ENCODE data around the gene DNASE2B.

Gene DNASE2B

DNA sequence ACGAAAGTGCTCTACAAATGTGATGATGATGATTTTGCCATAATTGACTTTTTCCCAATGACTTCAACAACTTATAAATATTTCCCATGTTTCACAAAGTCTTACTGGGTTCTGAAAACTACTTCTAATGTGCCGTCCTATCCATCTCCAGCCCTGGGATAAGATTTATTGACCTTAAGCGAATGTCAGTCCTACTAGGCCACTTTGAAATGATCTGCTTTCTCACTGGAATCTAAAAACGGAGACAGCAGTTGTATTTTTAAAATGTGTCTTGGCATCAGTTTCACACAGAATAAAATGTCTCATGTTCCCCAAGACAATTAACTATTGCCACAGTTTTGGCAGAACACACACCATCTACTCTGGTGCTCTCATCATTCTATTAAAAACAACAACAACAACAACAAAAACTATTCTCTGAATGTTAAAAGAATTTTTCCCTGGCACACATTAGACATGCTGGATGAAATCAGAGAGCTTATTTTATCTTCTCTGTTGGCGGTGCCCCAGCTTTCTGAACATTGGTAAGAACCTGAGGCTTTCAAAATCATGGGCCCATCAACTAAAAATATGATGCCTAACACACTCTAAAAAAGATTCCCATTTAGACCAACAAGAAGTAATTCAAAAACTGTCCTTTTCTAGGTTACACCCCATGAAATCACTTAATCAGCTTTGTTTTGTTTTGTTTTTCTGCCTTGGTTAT, 23.1 kb upstream of the DNASE2B start:
- DNase-seq (ENCODE audit: low spot score) = peak; percentile 30

- no peak for DNase-seq (ENCODE audit: low spot score)
Measured at GRCh38 chr1:84376000-84376910, 22.0 kb upstream of the DNASE2B start.

DNA sequence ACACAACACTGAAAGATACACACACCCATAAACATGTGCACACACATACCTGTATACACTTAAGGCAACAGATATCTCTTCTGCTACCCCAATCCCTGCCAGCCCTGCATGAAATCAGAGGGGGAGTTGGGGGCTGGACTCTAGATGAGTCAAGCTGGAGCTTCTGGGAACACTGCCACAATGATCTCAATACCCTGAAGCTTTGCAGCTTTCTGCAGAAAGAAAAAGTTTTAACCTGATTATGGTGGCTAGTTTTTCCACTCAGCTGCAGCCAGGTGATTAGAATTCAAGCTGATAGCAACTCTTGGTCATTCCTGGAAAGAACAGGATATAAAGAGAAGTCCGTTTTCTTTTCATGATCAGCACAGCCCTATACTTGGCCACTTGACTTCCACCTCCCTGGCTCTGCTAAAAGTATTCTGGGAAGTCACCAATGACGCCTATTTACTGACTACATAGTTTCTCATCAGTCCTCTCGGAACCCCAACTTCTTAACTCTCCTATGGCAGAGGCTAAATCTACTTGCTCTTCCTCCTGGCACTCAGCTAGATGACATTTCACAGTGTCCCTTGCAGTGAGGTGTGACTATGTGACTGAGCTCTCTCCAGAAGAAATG, 20.7 kb upstream of the DNASE2B start:
- DNase-seq (ENCODE audit: low spot score) = peak; percentile 70

- DNase-seq (ENCODE audit: low spot score) = peak; percentile 28
Measured at GRCh38 chr1:84379138-84379916, 19.0 kb upstream of the DNASE2B start.

- DNase-seq (ENCODE audit: low spot score) = no peak
Measured at GRCh38 chr1:84379917-84380180, 18.4 kb upstream of the DNASE2B start.

DNA sequence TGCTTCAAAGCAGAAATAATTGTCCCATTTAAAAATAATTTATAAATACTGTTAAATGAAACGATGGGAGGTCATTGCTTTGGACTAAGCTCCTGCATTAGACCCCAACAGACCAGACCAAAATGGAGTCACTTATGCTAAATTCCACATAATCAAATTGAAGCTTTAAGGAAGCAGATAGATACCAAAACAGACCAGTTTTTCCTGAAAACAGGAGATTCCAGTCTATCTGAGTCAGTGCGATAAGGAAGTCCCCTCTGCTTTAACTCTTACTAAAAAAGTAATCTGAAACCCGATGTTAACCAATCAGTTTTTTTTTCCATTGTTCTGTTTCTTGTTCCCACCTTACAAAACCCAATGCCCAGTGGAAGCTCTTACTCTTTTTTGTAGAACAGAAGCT, 16.2 kb upstream of the DNASE2B start:
- DNase-seq (ENCODE audit: low spot score) = no peak

- DNase-seq (ENCODE audit: low spot score) = no peak
Measured at GRCh38 chr1:84385347-84385746, 12.9 kb upstream of the DNASE2B start.

DNA sequence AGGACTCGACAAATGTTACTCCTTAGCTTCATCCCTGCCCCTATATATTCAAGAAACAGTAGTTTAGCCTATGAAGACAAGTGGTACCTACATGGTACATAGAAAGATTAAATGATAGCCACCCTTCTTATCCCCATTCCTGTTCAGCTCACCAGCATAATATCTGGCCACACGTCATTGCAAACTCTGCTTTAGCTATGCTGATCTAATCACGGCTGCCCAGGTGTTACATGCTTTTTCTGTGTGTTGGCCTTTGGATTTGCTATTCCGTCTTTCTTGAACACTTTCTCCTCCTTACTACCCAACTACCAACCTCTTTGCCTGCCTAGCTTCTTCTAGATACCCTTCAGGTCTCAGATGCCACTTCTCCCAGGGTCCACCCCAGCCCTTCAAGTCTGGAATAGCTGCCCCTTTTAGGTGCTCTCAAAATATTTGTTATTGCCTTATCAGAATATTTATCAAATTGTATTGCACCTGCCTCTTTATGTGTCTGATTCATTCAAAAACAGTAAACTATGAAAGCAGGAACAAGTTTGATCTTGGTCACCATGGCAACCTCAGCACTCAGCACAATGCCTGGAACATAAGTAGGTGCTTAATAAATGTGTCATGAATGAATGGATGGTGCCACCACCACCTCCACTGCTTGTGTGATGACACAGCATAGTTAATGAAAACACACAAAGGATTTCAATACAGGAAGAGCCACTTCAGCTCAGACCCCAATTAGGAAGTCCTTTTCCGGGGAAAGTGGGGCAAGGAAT, 11.4 kb upstream of the DNASE2B start:
- DNase-seq (ENCODE audit: low spot score) = no peak

DNA sequence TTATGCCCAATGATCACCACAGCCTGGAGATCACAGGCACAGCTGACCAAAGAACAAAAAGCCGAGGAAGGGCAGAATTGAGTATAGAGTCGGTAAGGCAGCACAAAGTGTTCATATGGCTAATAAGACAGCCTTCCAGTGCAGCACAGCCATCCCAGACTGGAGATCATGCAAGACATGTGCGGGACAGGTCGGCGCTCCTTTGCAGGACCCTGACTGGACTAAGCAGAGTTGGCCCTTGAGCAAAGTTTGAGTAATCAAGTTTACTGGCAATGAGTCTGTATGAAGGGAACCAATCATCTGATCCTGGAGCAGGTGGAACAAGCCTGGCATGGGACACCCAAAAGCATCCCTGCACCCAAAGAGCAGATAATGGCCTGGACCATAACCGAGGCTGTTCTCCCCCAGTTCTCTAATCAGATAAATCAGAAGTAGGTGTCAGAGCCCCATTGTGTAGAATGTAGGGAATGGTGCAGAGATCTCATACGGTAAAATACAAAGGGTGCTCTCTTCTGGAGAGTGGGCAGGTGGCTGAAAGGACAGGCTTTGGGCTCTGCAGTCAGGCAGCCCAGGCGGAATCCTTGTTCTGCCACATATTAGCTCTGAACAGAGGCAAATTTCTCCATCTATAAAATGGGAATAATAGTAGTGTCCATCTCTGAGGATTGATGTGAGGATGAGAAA, 10.7 kb upstream of the DNASE2B start:
- DNase-seq (ENCODE audit: low spot score) = peak; percentile 14

DNA sequence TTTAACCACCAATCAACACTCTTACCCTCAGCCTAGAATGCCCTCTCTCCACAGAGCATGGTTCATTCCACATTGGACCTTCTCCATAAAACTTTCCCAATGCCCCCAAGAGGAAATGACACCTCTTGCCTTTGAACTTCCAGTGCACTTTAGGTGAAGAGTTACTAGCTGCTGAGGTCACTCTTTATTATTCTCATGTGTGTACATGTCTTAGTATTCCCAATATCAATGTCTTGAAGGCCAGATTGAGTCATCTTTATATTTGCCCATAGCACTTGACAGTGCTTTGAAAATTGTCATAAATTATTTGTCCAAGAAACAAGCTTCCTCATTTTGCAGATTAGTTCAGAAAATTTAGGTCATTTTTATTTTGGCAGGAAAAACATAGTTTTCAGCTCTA, 8.1 kb upstream of the DNASE2B start:
- no peak for DNase-seq (ENCODE audit: low spot score)

- no peak for DNase-seq (ENCODE audit: low spot score)
Measured at GRCh38 chr1:84401156-84401555, 2.9 kb downstream of the DNASE2B start.

DNA sequence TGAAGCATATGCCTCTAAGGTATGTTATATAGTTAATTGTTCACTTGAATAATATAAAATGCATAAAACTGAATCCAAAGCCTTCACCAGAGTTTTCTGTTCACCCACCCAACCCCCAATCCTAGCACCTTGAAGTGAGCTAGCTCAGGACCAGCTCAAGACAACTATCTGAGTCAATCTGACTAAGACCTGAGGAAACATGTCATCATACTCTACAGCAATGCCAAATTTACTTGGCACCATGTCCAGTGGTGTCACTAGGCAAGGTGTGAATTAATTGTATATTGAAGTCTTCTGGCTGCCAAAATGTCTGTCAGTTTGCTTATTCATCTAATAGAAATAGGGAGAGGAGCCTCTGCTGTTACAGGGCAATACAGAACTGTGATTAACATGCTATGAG, 3.8 kb downstream of the DNASE2B start:
- peak; percentile 22 for DNase-seq (ENCODE audit: low spot score)

DNA sequence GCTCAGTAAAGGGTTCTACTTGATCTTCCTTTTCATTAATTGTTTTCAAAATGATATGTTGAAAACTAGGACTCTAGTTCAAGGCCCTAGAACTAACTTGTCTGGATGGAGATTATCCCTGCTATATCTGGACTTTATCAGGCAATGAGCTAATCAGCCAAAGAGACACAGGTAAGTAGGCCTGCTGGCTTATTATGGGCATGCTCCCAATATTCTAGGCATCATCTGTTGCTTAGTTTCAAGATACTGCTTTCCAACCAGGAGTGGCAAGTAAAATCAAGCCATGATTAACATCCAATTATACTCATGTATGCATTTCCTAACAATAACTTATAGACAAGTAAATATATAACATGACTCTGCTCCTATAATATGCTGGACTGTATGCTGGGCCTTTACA, 4.2 kb downstream of the DNASE2B start:
- DNase-seq (ENCODE audit: low spot score) = no peak

- DNase-seq (ENCODE audit: low spot score) = no peak
Measured at GRCh38 chr1:84403347-84403746, 5.1 kb downstream of the DNASE2B start.

DNA sequence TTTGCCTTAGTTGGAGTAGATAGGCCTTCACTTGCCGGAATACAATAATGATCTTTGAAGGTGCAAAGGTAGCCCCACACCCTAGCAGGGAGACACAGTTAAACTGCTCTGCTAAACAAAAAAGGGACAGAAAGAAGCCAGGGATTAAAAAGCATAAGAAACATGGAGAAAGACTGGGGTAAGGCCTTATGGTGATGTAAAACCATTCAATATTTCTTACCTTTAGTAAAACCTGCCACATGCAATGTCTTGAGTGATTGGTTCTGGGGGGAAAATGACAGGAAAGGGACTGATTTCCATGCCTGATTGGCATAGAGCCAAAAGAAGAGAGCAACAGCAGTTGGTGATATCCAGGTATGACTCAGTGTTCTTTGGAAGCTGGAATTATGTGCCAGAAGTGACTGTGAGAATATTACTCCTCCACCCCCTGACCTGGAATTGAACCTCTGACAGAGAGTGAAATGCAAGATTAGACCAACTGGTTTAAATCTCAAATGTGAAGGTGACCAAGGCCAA, 8.1 kb downstream of the DNASE2B start:
- peak; percentile 20 for DNase-seq (ENCODE audit: low spot score)

- no peak for DNase-seq (ENCODE audit: low spot score)
Measured at GRCh38 chr1:84407524-84407923, 9.2 kb downstream of the DNASE2B start.

DNA sequence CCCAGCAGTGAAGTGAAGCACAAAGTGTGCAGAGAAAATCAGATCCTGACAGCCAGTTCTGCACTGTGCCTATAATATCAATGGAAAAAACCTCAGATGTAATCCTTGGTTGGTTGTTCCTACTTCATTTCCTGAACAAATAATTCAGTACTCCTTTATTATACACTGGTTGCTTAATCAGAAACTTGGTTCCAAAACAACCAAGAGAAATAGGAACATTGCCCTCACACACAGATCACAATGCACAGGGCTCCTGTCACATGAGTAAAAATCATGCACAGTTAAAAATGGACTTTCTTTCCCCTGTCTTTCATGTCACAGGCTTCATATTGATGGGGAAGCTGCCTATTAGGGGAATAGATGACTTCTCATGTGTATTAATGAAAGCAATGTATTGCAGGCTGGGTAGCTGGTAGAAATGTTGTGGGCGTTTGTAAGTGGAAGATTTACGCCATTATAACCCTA, 9.7 kb downstream of the DNASE2B start:
- no peak for DNase-seq (ENCODE audit: low spot score)

- no peak for DNase-seq (ENCODE audit: low spot score)
Measured at GRCh38 chr1:84409888-84410287, 11.6 kb downstream of the DNASE2B start.

- no peak for DNase-seq (ENCODE audit: low spot score)
Measured at GRCh38 chr1:84410328-84411095, 12.2 kb downstream of the DNASE2B start.
